ENCODE results near the gene EVL. TPM values are rescaled to one million over a fixed set of nuclear protein-coding genes. Genes with fewer than 3 reads are reported as not detected.

EVL gene, protein sequence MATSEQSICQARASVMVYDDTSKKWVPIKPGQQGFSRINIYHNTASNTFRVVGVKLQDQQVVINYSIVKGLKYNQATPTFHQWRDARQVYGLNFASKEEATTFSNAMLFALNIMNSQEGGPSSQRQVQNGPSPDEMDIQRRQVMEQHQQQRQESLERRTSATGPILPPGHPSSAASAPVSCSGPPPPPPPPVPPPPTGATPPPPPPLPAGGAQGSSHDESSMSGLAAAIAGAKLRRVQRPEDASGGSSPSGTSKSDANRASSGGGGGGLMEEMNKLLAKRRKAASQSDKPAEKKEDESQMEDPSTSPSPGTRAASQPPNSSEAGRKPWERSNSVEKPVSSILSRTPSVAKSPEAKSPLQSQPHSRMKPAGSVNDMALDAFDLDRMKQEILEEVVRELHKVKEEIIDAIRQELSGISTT
- total RNA-seq: 4.7 and 25.6 TPM in 2 replicates

DNA sequence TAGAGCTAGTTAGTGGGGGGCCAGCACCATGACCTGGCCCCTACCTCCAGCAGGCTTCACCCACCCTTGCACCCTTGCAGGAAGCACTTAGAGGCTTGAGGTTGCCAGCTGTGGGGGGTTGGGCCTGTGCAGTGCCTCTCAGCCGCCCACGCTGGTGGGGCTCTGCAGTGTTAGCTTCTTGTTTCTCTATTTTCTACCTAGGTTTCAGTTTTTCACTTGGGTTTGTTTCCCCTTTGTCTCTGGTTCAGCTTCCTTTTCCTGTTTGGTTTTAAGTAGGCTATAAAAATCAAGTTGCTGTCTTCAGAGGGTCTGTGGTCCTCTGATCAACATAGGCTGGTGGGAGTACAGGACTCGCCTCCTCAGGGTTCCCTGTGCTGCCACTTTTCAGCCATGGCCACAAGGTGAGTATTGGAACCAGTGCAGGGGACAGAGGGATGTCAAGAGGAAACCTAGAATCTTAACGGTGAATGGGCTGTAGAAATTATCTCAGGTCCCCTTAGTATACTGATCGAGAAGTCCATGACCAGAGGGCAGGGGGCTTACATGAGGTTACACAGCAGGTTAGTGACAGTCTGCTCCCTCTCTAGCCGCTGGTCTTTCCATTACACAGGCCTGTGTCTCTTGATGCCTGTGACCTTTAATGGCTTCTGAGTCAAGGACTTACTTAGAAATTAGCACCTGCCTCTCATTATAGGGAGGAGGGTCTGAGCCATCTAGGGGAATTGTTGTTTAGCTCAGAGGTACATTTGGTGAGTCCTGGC is at the start of gene EVL:
EVL (plus strand) TSS at position 312 of the 761 bp plus-strand sequence; CDS start at position 391, 79 bp downstream.

DNA sequence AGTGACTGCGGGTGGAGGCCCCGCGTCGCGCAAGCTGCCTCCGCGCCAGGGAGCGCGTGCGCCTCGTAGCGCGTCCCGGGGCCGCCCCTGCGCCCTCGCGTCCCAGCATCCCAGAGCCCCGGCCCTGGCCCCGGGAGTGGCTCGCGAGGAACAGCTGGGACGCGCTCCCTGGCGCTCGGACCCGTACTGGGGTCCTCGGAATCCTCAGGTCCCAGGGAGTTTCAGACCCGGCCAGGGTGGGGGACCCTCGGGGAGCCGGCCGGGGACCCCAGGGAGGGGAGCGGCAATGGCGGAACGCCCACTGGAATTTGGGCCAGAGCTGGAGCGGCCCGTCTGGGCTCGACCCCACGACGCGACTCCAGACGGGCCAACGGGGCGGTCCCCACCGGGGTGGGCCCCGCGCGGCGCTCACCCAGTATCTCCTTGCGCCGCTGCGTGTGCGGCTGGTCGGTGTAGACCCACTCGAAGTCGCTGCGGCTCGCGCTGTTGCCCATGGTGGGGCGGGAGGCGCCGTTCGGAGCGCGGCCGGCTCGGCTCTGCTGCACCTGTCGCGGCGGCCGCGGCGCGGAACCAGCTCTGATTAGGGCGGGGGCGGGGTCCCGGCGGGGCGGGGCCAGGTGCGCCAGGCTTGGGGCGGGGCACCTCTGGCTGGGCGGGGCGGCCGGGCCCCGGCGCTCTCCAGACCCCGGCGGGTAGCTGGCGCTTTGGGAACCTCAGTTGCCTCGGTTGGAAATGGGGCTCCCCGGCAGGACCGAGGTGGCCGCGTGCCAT is 94.1 kb downstream of the EVL start, which contains the start of gene DEGS2:
DEGS2 (minus strand) TSS at position 552 of the 771 bp plus-strand sequence; CDS start at position 494, 58 bp downstream.

Other genes with a start within 250 kb of the EVL start
- 0.31 TPM in 1 of 2 replicates, not detected in the other for gene DEGS2, start 94.2 kb downstream of the EVL start, total RNA-seq
- gene YY1, start 173.7 kb downstream of the EVL start, total RNA-seq: 39.8 and 61.2 TPM in 2 replicates
- gene SLC25A29, start 241.0 kb downstream of the EVL start, total RNA-seq: 53.4 and 112 TPM in 2 replicates

Measured in bladder microvascular endothelial cell (primary cell).